HG03442 (cell line): ENCODE data around the gene RPL22.
"Not testable (repeated sequence)": the region's sequence is repeated elsewhere in the genome, so short reads cannot be mapped to it uniquely, and the experiment has no call there.

Source experiments
- ATAC-seq: cut with Tn5 transposase; IDR thresholded peaks from one replicate; pipeline ENCODE4 v1.9.1; 2021; ENCODE audit warnings: mild to moderate bottlenecking, moderate library complexity; ENCODE audit not compliant: unreplicated experiment

RPL22 gene

DNA sequence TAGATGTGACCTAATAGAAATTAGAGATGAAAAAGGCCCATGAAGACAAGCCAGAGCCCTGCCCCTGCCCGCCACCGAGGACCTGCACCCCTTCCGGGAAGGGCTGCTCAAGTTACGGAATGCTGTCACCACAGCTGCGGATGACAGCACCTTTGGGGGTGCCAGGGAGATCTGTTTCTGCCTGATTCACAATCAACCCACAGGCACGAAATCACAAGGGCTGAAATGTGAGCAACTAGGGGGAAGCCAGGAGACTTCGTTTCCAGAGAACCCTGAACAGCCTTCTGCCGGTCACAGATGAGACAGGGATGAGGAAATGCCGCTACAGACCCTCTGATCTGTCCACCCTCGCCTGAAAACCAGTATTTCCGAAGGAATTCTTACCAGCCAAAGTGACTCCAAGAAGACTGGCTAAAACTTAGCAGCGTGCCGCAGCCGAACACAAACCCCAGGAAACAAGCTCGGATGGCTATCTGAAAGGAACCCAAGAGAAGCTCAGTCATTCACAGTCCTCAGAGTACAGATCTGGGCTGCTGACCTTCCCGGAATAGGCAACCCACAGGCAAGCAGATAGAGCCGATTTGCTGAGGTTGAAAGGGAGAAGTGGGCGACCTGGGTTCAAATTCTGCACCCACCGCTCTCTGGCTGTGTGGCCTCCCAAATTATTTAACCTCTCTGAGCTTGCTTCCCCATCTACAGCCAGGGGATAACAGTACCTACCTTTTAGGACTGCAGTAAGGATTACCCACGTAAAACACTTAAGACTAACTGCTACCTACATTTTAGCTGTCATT is 35.3 kb upstream of the RPL22 start:
- no peak for ATAC-seq

DNA sequence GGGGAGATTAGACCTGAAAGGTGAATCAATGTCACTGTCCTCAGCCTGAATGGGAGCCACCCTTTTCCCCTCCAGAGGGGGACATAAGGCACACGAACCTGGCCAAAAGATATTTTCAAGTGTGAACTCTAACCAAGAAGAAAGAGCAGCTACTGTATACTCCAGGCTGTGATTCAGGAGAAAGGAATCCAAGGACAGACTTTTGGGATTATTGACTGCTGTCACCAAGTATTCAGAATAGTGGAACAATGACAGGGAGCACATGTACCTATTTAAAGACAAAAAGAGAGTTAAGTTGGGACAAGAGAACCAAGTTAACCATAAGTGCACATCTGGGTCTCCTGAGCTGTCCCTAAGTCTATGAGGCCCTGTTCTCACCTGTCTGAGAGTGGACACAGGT is 34.0 kb upstream of the RPL22 start:
- no peak for ATAC-seq

DNA sequence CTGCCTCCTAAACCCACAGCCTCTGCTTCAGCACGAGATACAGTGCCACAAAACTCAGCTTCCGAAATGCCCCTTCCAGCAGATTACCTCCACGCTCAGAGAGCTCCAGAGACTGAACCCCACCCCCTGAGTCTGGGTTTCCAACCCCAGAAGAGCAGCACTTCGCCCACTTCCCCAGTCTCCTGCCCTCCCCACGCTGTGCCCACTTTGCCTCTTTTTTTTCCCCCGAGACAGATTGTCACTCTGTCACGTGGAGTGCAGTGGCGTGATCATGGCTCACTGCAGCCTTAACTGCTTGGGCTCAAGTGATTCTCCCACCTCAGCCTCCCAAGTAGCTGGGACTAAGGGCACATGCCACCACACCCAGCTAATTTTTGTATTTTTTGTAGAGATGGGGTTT is 26.3 kb upstream of the RPL22 start:
- no peak for ATAC-seq

DNA sequence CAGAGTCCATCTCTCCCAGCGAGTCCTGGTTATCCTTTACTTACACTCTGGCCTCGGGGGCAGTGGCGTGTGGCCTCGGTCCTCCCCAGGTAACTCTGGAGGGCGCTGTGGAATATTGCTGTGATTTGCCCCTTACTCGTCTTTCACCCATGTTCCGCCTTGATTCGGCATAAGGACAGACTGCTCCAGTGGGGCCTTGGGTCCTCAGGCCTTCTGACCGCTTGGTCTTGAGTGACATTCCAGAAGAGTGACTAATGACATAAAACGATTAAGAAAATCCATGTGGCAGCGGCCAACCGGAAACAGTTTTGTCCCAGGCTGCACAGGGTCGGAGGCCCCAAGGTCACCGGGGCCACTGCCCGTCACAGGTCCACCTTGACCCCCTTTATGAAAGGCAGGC is 25.3 kb upstream of the RPL22 start:
- no peak for ATAC-seq

DNA sequence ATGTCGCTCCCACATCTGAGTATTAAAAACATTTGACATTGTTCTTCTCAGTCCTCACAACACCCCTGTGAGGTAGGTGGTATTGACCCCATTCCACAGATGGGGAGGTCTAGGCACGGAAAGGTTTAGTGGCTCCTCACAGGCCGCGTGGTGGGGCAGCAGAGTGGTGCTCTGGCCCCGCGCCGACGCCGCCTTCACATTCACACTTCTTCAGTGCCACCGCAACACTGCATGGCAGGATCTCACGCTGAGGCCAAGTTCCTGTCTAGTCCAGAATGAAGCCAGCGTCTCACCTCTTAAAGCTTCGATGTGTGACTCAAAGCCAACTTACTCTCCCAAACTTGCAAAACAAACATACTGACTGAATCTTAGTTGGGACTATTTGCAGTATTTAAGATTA is 24.2 kb upstream of the RPL22 start:
- ATAC-seq = no peak

DNA sequence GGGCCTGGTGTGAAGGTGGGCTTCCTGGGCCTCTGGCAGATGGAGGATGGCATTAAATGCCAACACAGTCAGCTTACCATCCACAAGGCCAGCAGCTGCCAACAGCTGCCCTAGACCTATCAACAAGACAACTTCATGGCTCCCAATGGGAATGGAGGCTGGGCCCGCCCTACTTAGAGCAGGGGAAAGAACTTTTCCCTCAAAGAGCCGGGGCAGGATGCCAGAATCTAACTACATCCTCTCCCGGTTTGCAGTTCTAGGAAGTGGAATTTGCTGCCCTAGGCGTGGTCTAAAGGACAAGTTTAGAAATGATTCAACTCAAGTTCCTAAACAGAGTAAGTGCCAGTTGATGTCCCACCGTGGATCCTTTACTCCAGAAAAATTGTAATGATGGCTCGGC is 23.2 kb upstream of the RPL22 start:
- no peak for ATAC-seq

DNA sequence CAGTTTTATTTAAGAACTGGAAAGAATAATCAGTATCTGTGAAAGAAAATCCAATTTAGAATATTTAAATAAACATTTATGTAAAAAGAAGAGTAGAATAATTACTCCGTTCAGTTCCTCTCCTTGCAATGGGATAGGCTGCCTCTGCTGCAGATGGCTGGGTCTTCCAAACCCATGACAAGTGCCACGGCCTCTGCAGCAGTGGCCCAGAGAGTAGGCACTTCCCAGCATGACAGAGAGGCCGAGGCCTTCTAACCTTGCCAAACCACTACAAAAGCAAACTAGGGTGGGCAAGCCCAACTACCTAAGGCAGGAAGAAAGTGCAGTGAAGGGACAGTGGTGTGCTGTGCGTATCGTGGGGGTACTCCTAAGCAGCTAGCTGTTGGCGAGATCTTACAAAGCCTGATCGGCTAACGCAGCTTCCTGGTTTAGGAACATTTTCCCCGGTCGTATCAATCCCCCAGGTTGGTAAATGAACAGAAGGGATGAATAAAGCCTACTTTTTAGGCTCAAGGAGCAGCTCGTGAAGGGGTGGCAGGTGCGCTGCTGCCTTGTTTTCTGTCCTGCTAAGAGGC is 21.9 kb upstream of the RPL22 start:
- ATAC-seq = no peak

DNA sequence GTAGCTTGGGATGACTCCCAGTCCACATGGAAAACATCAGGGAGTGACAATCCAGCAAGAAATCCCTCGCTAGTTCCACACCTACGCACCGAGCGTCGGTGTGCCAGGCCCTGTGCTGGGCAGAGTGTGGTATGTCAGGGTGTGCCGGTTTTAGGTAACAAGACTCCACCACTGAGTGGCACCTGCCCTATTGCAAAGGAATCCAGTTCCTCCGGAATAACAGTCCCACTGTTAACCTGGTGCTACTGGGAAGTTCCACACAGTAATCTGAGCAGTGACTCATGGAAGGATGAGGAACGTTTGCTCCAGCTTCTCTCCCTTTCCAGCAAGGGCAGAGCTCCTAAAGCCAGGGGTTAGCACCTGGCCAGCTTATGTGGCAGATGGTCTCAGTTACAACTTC is 20.8 kb upstream of the RPL22 start:
- ATAC-seq = no peak

DNA sequence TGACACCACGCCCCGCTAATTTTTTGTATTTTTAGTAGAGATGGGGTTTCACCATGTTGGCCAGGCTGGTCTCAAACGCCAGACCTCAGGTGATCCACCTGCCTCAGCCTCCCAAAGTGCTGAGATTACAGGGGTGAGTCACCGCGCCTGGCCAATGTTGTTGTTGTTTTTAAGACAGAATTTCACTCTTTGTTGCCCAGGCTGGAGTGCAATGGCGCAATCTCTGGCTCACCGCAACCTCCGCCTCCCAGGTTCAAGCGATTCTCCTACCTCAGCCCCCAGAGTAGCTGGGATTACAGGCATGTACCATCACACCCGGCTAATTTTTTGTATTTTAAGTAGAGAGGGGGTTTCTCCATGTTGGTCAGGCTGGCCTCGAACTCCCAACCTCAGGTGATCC is 20.2 kb upstream of the RPL22 start:
- ATAC-seq = not testable (repeated sequence)

DNA sequence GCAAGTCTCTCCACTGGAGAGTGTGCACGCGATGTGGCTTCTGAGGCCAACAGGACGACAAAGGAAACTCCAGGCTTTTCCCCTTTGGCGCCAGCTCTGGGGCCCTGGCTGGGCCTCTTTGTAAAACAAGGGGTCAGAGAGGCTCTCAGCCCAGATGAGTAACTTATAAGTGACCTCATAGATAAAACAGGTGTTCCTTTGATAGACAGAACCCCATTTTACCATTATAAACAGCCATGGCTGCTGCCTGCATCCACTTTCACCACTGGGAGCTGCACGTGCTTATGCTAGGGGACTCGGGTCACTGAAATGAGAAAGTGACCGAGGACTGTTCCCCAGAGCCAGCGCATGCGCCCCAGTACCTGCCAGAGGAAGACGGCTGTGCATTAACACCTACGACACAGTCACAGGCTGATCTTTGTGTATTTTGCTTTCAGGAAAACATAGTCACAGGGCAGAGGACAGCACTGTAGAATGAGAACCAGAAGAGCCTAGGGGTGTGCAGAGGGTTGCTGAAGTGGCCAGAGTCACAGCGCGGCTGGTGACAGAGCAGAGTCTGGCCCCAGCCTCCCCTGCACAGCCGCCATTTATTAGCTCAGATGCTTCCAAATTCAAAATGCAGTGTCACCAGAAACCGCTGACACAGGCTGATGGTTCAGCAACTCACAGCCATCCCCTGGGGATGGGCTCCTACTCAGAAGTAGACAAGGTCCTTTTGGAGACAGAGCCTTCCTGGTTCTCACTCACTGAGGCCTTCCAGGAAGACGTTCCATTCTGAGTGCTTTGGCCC is 19.2 kb upstream of the RPL22 start:
- ATAC-seq = no peak

DNA sequence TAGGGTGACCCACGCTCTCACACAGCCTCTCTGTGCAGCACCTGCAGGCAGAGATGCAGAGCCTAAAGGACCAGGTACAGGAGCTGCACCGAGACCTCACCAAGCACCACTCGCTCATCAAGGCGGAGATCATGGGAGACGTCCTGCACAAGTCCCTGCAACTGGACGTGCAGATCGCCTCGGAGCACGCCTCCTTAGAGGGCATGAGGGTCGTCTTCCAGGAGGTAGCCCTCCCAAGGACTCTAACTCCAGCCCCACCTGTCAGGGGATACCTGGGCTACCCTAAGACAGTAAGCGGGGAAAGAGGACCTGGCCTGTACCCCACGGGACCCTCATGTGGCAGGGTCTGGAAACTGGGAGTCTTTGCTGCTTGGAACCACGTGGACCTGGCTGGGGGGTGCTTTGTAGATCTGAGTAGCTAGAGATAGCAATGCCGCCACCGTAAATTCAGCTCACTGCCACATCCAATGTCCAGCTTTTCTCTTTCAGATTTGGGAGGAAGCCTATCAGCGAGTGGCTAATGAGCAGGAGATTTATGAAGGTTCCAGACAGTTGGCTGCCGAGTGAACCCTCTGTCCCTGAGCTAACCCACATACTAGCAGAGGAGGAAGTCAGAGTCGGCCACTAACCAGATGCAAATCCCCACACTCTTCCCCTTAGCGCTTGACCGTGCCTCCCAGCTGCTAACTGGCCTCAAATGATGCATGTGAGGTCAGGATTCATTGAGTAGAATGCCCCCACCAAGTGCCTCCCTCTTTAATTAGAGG is 13.0 kb upstream of the RPL22 start:
- ATAC-seq = no peak

DNA sequence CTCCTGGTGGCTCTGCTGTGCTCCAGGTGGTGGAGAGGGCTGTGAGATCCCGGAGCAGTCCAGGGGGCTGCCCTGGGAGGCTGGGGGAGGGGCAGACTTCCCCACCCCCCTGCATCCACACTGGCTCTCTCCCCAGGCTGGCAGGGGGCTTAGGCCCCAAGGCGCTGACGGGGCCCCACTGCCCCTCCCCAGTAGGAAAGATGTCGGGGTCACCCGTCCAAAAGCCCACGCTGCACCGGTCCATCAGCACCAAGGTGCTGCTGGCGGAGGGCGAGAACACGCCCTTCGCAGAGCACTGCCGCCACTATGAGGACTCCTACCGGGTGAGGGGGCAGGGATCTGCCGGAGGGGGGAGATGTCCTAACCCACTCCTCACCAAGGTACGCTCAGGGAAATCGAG is 12.3 kb upstream of the RPL22 start:
- ATAC-seq = no peak

DNA sequence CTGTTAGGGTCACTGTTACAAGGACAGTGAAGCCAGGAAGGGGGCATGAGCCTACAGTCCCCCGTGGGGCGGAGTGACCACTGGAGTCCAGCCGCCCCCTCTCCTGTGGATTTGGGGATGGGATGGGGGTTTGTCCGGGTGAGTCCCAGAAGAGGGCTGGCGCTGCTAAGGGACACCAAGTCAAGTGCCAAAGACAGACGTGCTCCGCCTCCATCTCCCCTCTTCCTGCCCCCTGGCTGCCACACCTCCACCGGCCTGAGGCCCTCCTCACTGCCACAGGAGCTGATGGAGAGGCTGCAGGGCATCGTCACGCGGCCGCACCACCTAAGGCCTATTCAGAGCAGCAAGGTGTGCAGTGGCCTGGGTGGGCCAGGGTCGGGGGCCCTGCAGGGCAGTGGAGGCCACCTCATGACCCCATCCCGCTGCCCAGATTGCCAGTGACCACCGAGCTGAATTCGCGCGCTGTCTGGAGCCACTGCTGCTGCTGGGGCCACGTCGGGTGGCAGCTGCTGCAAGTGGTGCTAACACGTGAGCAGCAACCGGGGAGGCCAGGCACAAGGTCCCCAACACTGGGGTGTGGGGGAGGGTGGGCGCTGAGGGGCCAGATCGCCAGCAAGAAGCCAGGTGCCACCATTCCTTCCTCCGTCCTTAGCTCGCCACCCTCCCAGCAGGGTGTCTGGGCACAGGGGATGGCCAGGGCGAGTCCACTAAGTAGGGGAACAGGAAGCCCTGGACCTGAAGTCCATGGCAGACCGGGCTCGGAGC is 11.4 kb upstream of the RPL22 start:
- no peak for ATAC-seq

DNA sequence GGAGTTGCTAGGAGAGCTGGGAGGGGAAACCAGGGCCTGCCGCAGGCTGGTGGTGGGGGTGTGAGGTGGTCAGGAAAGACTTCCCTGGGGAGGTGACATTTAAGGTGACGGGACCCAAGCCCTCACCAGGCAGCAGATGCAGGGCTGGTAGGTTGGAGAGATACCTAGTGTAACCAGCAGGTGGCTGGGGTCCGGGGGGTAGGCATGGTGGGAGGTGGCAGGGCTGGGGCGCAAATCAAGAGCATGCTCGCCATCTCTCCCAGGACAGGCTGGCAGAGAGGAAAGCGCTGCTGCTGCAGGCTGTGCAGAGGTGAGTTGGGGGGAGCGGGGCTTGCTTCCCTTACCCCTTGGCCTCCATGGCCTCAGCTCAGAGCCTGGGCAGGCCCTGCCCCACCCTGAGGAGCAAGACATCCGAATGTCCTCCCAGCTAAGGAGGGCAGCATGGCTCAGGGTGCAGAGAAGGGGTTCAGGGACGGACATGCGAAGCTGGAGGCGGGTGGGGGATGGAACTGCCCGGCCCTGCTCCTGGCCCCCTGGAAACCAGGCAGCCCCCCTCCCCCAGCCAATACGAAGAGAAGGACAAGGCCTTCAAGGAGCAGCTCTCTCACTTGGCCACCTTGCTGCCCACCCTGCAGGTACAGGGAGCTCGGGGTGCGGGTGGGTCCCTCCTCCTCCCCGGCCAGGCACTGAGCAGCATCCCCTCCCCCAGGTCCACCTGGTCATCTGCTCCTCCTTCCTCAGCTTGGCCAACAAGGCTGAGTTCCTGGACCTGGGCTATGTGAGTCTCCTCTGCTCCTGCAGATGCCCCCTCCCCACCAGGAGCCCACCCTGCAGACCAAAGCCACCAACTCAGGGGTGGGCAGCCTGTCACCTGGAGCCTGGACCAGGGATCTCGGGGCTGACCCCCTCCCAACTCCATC is 10.5 kb upstream of the RPL22 start:
- ATAC-seq = no peak

DNA sequence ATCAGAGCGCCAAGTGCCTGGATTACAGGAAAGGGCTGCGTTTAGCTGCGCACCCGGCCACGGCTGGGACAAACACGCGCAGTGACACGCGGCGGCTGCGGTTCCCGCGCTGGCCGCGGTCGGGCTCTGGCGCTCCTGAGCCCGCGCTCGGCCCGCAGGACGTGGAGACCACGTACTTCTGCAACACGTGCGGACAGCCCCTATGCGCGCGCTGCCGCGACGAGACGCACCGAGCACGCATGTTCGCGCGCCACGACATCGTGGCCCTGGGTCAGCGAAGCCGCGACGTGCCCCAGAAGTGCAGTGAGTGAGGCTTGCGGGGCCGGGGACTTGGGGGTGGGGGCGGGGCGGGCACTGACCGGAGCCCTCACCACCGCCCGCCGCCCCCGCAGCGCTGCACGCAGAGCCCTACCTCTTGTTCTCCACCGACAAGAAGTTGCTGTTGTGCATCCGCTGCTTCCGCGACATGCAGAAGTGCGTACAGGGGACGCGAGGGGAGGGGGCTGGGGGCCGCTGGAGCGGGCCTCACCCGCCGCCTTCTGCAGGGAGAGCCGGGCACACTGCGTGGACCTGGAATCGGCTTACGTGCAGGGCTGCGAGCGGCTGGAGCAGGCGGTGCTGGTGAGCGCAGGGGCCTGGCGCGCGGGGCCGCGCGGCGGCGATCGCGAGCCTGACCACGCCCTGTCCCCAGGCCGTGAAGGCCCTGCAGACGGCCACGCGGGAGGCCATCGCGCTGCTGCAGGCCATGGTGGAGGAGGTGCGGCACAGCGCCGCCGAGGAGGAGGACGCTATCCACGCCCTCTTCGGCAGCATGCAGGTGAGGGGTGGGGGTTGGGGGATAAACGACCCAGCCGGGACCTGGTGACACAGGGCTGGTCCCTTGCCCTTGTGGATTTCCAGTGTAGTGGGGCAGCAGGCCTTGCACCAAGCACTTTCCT is 9.6 kb upstream of the RPL22 start:
- ATAC-seq = no peak

DNA sequence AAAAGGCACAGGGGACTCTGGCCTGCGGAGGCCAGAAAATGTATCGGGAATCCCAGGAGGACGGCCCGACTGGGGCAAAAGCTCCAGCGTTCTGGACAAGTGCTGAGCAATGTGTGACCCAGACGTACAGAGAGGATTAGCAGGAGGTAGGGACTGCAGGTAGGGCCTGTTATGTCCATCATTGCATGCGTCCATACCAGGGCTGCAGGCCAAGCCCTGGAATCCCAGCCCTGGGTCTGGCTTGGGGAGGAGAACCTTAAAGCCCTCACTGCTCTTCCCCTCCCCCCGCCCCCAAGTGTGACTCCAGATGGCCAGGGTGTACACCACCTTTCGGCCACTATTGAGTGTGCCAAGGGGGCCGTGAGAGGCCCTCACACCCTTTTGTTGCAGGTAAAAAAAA is 8.5 kb upstream of the RPL22 start:
- no peak for ATAC-seq

DNA sequence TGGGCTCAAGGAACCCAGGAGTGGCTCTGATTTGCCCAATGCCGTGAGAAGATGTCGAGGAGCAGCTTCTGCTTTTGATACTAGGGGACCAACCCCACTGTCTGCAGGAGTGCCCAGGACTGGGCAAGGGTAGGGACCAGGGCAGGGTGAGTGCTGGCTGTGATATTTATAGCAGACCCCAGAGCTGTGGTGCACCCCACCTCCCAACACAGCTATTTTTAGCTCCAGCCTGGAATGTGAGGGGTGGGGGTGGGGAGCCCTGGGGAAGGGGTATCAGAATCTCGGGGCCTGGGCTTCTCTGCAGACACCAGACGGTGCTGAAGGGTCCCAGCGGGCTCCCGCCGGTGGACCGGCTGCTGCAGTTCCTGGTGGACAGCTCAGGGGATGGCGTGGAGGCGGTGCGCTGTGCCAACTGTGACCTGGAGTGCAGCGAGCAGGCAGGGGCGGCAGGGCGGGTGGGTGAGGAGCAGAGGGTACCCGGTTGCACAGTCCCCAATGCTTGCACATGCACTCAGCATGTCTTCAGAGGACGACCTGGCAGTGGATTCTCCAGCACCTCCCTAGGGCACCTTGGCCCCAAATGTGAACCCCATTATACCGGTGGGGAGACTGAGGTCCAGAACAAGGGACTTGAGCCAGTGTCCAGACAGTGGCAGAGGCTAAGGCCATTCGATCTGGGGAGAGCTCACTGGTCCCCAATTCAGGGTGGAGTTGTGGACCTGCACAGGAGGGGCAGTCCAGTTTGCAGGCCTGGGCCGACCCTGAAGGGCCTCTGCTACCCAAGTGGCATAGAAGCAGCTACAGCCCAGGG is 7.9 kb upstream of the RPL22 start:
- ATAC-seq = no peak

DNA sequence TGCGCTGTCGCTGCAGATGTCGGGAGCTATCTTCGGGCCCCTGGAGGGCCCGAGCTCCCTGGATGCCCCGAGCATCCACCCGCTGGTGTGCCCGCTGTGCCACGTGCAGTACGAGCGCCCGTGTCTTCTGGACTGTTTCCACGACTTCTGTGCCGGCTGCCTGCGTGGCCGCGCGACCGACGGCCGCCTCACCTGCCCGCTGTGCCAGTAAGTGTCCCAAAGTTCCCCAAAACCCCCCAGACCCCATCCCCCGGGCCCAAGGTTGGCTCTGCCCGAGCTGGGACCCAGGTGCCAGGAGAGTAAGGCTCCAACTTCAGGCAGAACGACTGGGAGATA is 7.1 kb upstream of the RPL22 start:
- no peak for ATAC-seq
